Muscle layer of colon (tissue), 2 donors: ENCODE data around the gene TRPV4.

ENCODE experiments used
- H3K27ac ChIP-seq: one replicate; pipeline ENCODE4 v1.7.0; 2013; ENCODE audit warnings: low read depth, mild to moderate bottlenecking, low read length, moderate library complexity
- H3K27me3 ChIP-seq, 2 donors: one replicate each; pipeline ENCODE4 v1.7.0; 2013; ENCODE audit warnings: low read length in 2 of 2, mild to moderate bottlenecking in 2 of 2; ENCODE audit not compliant: insufficient read depth in 2 of 2, control insufficient read depth in 1 of 2
- H3K36me3 ChIP-seq: one replicate; pipeline ENCODE4 v1.7.0; 2013; ENCODE audit warnings: mild to moderate bottlenecking, low read length; ENCODE audit not compliant: insufficient read depth
- H3K4me1 ChIP-seq: one replicate; pipeline ENCODE4 v1.7.0; 2013; ENCODE audit warnings: mild to moderate bottlenecking, low read length; ENCODE audit not compliant: insufficient read depth
- H3K4me3 ChIP-seq, 2 donors: one replicate each; pipeline ENCODE4 v1.7.0; 2013; ENCODE audit warnings: low read length in 2 of 2, low read depth in 1 of 2, mild to moderate bottlenecking in 1 of 2, moderate library complexity in 1 of 2
- H3K9ac ChIP-seq: one replicate; pipeline ENCODE4 v1.7.0; 2013; ENCODE audit warnings: low read length
- H3K9me3 ChIP-seq: one replicate; pipeline ENCODE4 v1.7.0; 2013; ENCODE audit warnings: mild to moderate bottlenecking, low read length
- donor health status: abdominal sarcoma.
- donor health status: Adenocarcinoma of cecum.

The TRPV4 gene

DNA sequence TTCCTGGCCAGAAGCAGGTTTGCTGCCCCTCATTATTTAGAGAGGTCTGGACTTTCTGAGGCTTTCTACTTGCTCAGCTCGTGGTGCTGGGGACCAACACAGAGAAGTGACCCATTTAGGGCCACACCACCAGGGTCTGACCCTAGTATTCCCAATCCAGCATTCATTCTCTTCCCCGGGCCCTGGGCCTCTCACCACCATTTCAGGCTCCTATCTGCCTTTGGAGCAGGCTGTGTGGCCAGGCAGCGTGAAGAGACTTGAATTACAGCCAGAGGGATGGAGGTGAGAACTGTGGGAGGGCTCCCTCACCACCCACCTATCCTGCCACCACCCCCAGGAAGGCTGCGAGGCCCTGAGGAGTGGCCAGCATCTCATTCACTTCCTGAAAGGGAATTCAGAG lies 95.0 kb downstream of the TRPV4 start:
- Histone ChIP-seq H3K27me3 (no peaks in the 10 kb centered on the region), H3K4me1 (no peaks in the 10 kb centered on the region), H3K9ac (no peak overlapping the region), H3K36me3 (no peaks in the 10 kb centered on the region), H3K9me3 (no peaks in the 10 kb centered on the region), H3K4me3 (no peak overlapping the region), H3K27ac (no peak overlapping the region)

DNA sequence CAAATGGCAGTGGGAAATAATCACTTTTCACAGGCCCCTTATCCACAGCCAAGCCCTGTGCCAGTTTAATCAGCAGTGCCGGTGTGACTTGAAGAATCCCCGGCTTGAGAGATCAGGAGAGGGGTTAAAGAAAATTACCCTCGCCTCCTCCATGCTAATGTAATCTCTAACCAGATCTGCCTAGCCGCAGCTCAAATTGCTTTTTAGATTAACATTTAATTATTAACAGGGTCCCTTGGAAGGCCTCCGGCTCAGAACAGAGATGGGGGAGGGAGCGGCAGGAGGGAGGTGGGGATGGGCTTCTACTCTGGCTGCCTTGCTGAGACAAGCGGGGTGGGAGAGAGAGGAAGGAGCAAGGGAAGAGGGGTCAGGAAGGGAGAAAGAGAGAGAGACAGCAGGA lies 95.6 kb downstream of the TRPV4 start:
- no peak overlapping the region for H3K4me3 ChIP-seq
- H3K36me3 ChIP-seq, result no peaks in the 10 kb centered on the region
- no peaks in the 10 kb centered on the region for H3K27me3 ChIP-seq
- no peak overlapping the region for H3K9ac ChIP-seq
- no peaks in the 10 kb centered on the region for H3K4me1 ChIP-seq
- H3K9me3 ChIP-seq, result no peaks in the 10 kb centered on the region
- no peak overlapping the region for H3K27ac ChIP-seq

DNA sequence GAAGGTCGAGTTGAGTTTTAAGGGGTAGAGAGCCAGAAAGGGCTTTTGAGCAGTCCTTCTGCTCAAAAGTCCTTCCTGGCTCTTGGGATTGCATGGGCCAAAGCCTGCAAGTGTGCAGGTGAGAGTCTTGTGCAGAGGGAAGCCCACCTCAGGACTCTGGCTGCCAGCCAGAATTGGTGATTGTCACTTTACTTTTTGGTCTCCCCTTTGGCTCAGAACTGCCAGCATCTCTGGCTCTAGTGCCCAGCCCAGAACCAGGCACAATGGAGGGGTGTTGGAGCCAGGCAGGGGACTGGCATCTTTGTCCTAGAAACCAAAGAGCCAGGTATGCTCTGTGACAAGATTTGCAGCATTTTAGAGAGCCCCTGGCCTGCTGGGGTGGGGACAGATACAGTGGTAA lies 96.1 kb downstream of the TRPV4 start:
- Histone ChIP-seq H3K9ac (no peak overlapping the region), H3K4me3 (no peak overlapping the region), H3K27me3 (no peaks in the 10 kb centered on the region), H3K9me3 (no peaks in the 10 kb centered on the region), H3K4me1 (no peaks in the 10 kb centered on the region), H3K27ac (no peak overlapping the region), H3K36me3 (no peaks in the 10 kb centered on the region)

DNA sequence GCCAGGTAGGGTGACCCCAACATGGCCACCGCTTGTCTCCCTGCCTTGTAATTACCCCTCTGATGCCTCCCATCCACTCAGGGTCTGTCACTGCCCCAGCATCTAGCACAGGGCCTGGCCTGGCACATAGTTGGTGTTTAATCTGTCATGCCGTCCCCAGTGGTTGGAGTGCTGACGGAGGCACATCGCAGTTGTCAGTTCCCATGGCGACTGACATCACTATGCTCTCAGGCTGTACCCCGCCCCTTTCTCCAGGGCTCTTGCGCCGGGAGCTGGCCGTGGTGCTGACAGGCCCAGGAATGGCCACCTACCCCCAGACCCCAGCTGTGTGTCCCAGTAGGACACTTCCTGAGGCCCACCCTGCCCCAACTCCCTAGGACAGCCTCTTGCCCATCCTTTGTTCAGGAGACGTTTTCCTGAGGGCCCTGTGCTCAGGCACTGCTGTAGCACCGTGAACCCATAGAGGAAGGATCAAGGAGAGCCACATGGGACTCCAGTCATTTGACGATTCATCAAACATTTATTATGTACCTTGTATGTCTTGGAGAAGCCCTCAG lies 96.6 kb downstream of the TRPV4 start:
- Histone ChIP-seq H3K36me3 (no peaks in the 10 kb centered on the region), H3K4me1 (no peaks in the 10 kb centered on the region), H3K9me3 (no peaks in the 10 kb centered on the region), H3K4me3 (no peak overlapping the region), H3K27ac (no peak overlapping the region), H3K9ac (no peak overlapping the region), H3K27me3 (no peaks in the 10 kb centered on the region)

DNA sequence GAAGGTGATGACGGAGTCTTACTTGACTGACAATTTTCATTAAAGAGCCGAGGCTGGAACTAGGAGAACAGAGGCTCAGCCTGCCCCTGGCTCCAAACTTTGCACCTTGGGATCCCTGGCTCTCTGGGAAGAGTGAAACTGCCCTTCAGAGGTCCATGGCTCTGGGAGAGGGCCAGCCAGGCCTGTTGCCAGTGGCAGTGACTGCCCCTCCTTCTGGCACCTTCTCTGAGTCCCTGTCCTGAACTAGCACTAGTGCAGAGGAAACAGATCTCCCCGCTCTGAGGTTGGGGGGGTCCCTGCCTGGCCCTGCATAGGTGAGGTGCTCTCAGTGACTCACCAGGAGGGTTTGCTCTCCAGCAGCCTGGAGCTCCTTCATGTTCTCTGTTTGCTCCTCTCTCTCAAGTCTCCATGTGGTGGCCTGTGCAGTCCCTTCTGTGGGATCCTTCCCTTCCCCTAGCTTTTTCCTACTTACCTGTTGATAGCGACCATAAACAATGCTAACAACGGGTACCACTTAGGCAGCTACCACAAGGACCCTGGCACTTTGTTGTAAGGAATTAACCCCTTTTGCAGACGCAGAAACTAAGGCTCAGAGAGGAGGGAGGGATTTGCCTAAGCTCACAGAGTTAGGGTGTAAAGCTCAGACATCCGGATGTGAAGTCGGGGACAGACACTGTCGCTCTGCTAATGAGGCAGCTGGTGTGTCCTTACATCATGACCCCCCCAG lies 97.2 kb downstream of the TRPV4 start:
- H3K27ac ChIP-seq, result no peak overlapping the region
- H3K9me3 ChIP-seq, result no peaks in the 10 kb centered on the region
- H3K4me3 ChIP-seq, result no peak overlapping the region
- H3K9ac ChIP-seq, result no peak overlapping the region
- H3K4me1 ChIP-seq, result no peaks in the 10 kb centered on the region
- no peaks in the 10 kb centered on the region for H3K36me3 ChIP-seq
- no peaks in the 10 kb centered on the region for H3K27me3 ChIP-seq

DNA sequence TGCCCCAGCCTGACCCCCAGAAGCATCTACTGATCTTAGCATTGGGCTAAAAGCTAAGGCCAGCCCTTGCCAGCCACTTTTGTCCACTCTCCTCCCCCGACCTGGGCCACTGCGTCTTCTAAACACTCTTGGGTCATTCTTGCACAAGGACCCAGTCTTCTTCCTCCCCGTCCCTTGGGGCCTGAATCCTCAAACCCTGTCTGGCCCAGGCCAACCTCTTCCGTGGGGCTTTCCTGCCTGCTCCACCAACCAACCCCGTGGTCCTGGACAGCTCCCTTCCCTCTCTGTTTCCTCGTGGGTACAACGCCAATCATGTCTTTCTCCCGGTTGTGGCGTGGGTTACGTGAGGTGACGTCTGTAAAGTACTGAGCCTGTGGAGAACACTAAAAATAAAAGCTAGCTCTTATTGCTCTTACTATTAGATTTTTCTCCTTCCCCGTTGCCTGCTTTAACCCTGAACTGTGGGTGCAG lies 98.1 kb downstream of the TRPV4 start:
- Histone ChIP-seq H3K4me3 (no peak overlapping the region), H3K4me1 (no peaks in the 10 kb centered on the region), H3K9ac (no peak overlapping the region), H3K36me3 (no peaks in the 10 kb centered on the region), H3K27me3 (no peaks in the 10 kb centered on the region), H3K27ac (no peak overlapping the region), H3K9me3 (no peaks in the 10 kb centered on the region)

DNA sequence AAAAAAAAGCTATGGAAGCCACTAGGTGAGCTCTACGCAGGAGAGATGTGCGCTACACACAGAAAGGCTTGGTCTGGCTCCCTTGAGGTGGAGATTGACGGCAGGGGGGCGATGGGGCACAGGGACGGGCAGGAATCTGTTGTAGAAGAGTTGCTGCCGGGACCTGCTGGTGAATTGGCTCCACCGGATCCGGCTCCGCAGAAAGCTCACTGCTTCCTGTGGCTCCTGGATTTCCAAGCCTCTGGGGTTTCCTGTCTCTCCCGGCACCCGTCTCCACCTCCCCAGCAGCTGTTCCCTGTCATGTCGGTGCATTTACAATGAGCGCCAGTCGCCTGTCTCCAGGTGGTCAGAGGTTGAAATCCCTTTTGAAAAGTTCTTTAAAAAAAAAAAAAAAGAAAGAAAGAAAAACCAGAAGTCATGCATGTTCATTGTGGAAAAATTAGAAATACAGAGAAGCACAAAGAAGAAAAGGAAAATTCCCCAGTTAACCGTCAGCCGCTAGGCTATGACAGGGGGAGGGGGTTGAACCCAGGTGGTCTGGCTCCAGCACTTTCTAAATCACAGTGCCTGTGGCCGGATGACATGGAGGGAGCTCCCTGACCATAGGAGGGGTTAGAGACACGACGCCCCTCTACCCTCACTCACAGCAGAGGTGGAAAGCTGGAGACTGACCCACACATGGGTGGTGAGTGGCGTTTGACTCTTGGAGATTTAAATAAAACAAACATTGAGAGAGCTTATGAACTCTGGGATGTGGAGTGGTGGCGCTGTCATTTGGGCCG lies 98.8 kb downstream of the TRPV4 start:
- H3K9me3 ChIP-seq, result no peaks in the 10 kb centered on the region
- no peaks in the 10 kb centered on the region for H3K4me1 ChIP-seq
- no peak overlapping the region for H3K27ac ChIP-seq
- no peaks in the 10 kb centered on the region for H3K36me3 ChIP-seq
- no peaks in the 10 kb centered on the region for H3K27me3 ChIP-seq
- H3K9ac ChIP-seq, result no peak overlapping the region
- H3K4me3 ChIP-seq, result no peak overlapping the region
